PC-3 (cell line): ENCODE measurements around the gene SFXN1. TPM values are rescaled to one million over a fixed set of nuclear protein-coding genes. Genes with fewer than 3 reads are reported as not detected.

Experiments used
- ATAC-seq: fragments of 200-7000 bp; cut with Tn5 transposase; 2 replicates; pipeline ENCODE4 v1.9.1; 2020; ENCODE audit warnings: mild to moderate bottlenecking, moderate library complexity
- BruUV-seq: library from RNA; stranded (reverse); fragments of 400-500 nt; replicated peaks from 2 replicates; lab custom pipeline; 2021; lab: Mats Ljungman, UMichigan
- CTCF ChIA-PET: fragments of 300-600 bp; sonication (Branson Sonifier 250); formaldehyde crosslinking; loops from one replicate; lab custom pipeline; 2022; ENCODE audit warnings: antibody characterized with exemption; lab: Charles Lee
- POLR2A ChIA-PET: fragments of 300-600 bp; sonication (Branson Sonifier 250); formaldehyde crosslinking; loops from one replicate; lab custom pipeline; 2022; ENCODE audit warnings: antibody characterized with exemption; ENCODE audit not compliant: unreplicated experiment; lab: Charles Lee
- DNase-seq: peaks from one replicate; pipeline ENCODE4 v3.0.0-alpha.2; 2015
- H2AFZ ChIP-seq: fragments of 300-600 bp; sonication (generic); 2 replicates; pipeline ENCODE4 v1.6.0; 2016; ENCODE audit warnings: antibody characterized with exemption, low read length
- H3F3A ChIP-seq: fragments of 300-600 bp; sonication (generic); one replicate; pipeline ENCODE4 v1.6.0; 2017; ENCODE audit warnings: antibody characterized with exemption, low read length, control low read depth, mild to moderate bottlenecking; ENCODE audit not compliant: unreplicated experiment
- H3K27ac ChIP-seq: fragments of 300-600 bp; sonication (generic); 2 replicates; pipeline ENCODE4 v1.5.1; 2016; ENCODE audit warnings: mild to moderate bottlenecking, low read length
- H3K27me3 ChIP-seq: fragments of 300-600 bp; sonication (generic); 2 replicates; pipeline ENCODE4 v1.6.1; 2016; ENCODE audit warnings: low read length, mixed read lengths
- H3K36me3 ChIP-seq: fragments of 300-600 bp; sonication (generic); 2 replicates; pipeline ENCODE4 v1.6.1; 2016; ENCODE audit warnings: low read depth, mixed run types, low read length, mixed read lengths
- H3K4me1 ChIP-seq: fragments of 300-600 bp; sonication (generic); 2 replicates; pipeline ENCODE4 v1.5.1; 2016; ENCODE audit warnings: low read length; ENCODE audit not compliant: insufficient read depth
- H3K4me2 ChIP-seq: fragments of 300-600 bp; sonication (generic); 2 replicates; pipeline ENCODE4 v1.6.0; 2016; ENCODE audit warnings: low read length
- H3K4me3 ChIP-seq: fragments of 300-600 bp; sonication (generic); 2 replicates; pipeline ENCODE4 v1.5.1; 2016; ENCODE audit warnings: mild to moderate bottlenecking, low read length, mixed read lengths
- H3K79me2 ChIP-seq: fragments of 300-600 bp; sonication (generic); 2 replicates; pipeline ENCODE4 v1.6.1; 2017; ENCODE audit warnings: low read length, mixed read lengths
- H3K9ac ChIP-seq: fragments of 300-600 bp; sonication (generic); 2 replicates; pipeline ENCODE4 v1.6.0; 2016; ENCODE audit warnings: mild to moderate bottlenecking, low read length
- H3K9me2 ChIP-seq: fragments of 300-600 bp; sonication (generic); replicated peaks from 2 replicates; pipeline ENCODE4 v1.6.1; 2016; ENCODE audit warnings: mixed run types, low read length, mixed read lengths
- H3K9me3 ChIP-seq: fragments of 300-600 bp; sonication (generic); 2 replicates; pipeline ENCODE4 v1.6.1; 2016; ENCODE audit warnings: low read length, mixed read lengths
- H4K20me1 ChIP-seq: fragments of 300-600 bp; sonication (generic); 2 replicates; pipeline ENCODE4 v1.6.1; 2016; ENCODE audit warnings: low read length, mixed read lengths
- CTCF ChIP-seq: fragments of 300-600 bp; sonication (generic); conservative IDR thresholded peaks from 2 replicates; pipeline ENCODE4 v1.5.1; 2017; ENCODE audit warnings: antibody characterized with exemption, low read depth, mild to moderate bottlenecking, low read length
- EZH2 ChIP-seq: fragments of 300-600 bp; sonication (generic); IDR thresholded peaks from one replicate; pipeline ENCODE4 v1.6.1; 2017; ENCODE audit warnings: antibody characterized with exemption, mild to moderate bottlenecking, low read length; ENCODE audit not compliant: unreplicated experiment
- EZH2phosphoT487 ChIP-seq: fragments of 300-600 bp; sonication (generic); IDR thresholded peaks from 2 replicates; pipeline ENCODE4 v1.6.1; 2018; ENCODE audit warnings: mild to moderate bottlenecking, antibody characterized with exemption, low read length, borderline replicate concordance
- intact Hi-C: fragments of 100-400 bp; cut with micrococcal nuclease; formaldehyde crosslinking; loops from 2 replicates; pipeline ENCODE4 v1.9.0; 2023
- total RNA-seq: library from RNA; depleted of rRNA; stranded (reverse); fragments of >200 nt; gene quantifications from 2 replicates; pipeline ENCODE4 v1.2.3, GENCODE V29; 2014

The SFXN1 gene
- total RNA-seq, 1 experiment from 2014 or later: 46.5 TPM

DNA sequence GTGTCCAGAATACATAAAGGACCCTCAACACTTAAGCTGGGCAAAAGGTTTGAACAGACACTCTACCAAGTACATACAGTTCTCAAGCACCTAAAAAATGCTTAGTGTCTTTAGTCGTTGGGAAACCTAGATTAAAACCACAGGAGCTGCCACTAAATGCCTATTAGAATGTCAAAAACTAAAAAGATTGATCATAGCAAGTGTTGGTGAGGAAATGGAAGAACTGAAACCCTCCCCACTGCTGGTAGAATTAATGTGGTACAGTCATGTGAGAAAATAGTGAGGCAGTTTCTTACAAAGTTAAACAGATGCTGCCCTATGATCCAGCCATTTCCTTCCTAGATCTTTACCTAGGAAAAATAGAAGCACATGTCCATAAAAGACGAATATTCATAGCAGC, 40.6 kb downstream of the SFXN1 start:
- no TSS peak for BruUV-seq
- Histone ChIP-seq H3K9me3 (no peaks in the 10 kb centered on the region), H3K79me2 (no peaks in the 10 kb centered on the region), H4K20me1 (no peaks in the 10 kb centered on the region), H3K9me2 (no peaks in the 10 kb centered on the region), H3K27ac (no peak overlapping the region), H3K36me3 (peaks cover 19% of the 10 kb centered on the region; the same call in 1 of the 2 replicates), H3K4me1 (no peaks in the 10 kb centered on the region), H3K4me2 (no peak overlapping the region), H2AFZ (no peak overlapping the region), H3F3A (no peaks in the 10 kb centered on the region), H3K9ac (no peak overlapping the region), H3K4me3 (no peak overlapping the region), H3K27me3 (no peaks in the 10 kb centered on the region)
- POLR2A ChIA-PET: no interaction called here
- CTCF ChIA-PET: no interaction called here
- no peak for DNase-seq
- ATAC-seq: no peak
- intact Hi-C loops: no loop called here
- TF ChIP-seq CTCF: no peak
- no peak for TF ChIP-seq EZH2phosphoT487
- no peak for TF ChIP-seq EZH2

DNA sequence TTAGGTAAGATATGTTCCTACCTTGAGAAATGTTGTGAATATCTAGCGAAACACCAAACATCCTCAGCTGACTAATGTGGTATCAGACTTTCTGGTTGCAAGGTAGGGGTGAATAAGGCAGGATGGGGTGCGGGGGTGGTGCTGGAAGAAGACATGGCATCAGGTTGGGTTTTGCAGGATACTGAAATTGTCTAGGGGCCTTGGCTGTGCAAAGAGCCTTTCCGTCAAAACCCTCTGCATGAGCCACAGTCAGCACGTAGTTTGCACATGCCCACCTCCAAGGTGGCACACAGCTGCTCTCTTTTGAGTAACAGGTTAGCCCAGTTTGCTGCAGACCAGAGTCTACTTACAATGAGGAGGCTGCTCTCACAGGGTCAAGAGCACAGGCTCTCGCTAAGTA, 42.0 kb downstream of the SFXN1 start:
- no peaks in the 10 kb centered on the region for H3K79me2 ChIP-seq
- intact Hi-C loops: no loop called here
- H3K9me2 ChIP-seq: no peaks in the 10 kb centered on the region
- ChIA-PET POLR2A (no interaction called here), CTCF (no interaction called here)
- H3K4me2 ChIP-seq: no peak overlapping the region
- H3K4me1 ChIP-seq: no peaks in the 10 kb centered on the region
- no peak for TF ChIP-seq EZH2phosphoT487
- TF ChIP-seq CTCF: no peak
- TF ChIP-seq EZH2: no peak
- BruUV-seq: no TSS peak
- no peak overlapping the region for H2AFZ ChIP-seq
- DNase-seq: no peak
- ATAC-seq: no peak
- H3K36me3 ChIP-seq: peaks cover 10% of the 10 kb centered on the region; the same call in 1 of the 2 replicates
- no peaks in the 10 kb centered on the region for H4K20me1 ChIP-seq
- no peak overlapping the region for H3K9ac ChIP-seq
- no peaks in the 10 kb centered on the region for H3K9me3 ChIP-seq
- H3K4me3 ChIP-seq: no peak overlapping the region
- no peak overlapping the region for H3K27ac ChIP-seq
- no peaks in the 10 kb centered on the region for H3F3A ChIP-seq
- no peaks in the 10 kb centered on the region for H3K27me3 ChIP-seq

GRCh38 chr5:175520873-175521272, 42.5 kb downstream of the SFXN1 start:
- POLR2A ChIA-PET: no interaction called here

More at GRCh38 chr5:175520873-175521272, 42.5 kb downstream of the SFXN1 start:
- no TSS peak for BruUV-seq
- H3K4me2 ChIP-seq: no peak overlapping the region
- H3K27ac ChIP-seq: no peak overlapping the region
- ATAC-seq (no peak), DNase-seq (no peak)
- no peaks in the 10 kb centered on the region for H3K9me2 ChIP-seq
- peaks cover 10% of the 10 kb centered on the region; the same call in 1 of the 2 replicates for H3K36me3 ChIP-seq
- no peaks in the 10 kb centered on the region for H3K79me2 ChIP-seq
- H3K9me3 ChIP-seq: no peaks in the 10 kb centered on the region
- no peaks in the 10 kb centered on the region for H3K27me3 ChIP-seq
- no peak overlapping the region for H3K4me3 ChIP-seq
- CTCF ChIA-PET: no interaction called here
- H3F3A ChIP-seq: no peaks in the 10 kb centered on the region
- intact Hi-C loops: no loop called here
- TF ChIP-seq EZH2 (no peak), CTCF (no peak), EZH2phosphoT487 (no peak)
- H3K4me1 ChIP-seq: no peaks in the 10 kb centered on the region
- no peak overlapping the region for H2AFZ ChIP-seq
- H3K9ac ChIP-seq: no peak overlapping the region
- H4K20me1 ChIP-seq: no peaks in the 10 kb centered on the region
